ENCODE measurements around the gene CDK6.
A peak's percentile ranks its signal among the peaks of the same experiment; 100 is the strongest.

The CDK6 gene

DNA sequence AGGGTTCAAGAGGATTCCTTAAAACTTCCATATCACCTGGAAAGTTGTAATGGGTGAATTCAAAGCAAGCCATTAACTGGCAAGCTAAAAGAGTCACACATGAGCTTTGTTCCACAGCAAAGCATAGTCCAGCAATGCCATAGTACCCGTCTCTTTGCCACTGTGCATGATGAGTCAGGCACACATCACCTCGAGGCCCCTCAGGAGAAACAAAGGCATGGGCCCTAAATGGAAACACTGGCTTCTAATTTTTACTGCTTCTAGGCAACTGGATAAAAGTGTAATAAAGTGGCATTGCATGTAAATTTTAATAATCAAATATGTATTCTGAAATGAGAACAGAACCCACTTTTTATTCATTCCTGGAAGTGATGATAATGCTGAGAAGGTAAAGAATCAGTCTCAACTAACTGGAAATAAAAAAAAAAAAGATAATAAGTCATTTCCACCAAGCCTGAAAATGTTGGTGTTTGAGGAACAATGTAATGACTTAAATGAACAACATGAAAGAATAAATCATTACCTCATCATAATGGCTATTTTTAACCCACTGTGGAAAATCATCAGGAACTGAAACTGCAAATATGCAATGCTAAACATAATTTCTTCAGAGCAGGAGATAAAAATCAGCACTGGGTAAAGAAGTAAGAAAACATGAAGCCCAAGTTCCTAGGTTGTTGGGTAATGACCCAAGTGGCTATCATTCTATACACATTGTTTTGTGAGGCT lies 104.9 kb downstream of the CDK6 start:
- H3K27ac Mint-ChIP-seq = peak overlapping the region; percentile 73
- peak; percentile 57 for DNase-seq (ENCODE audit: low spot score)
- H3K9me3 Mint-ChIP-seq = peaks cover 10% of the 10 kb centered on the region
- peak overlapping the region; percentile 55 for H3K4me3 Mint-ChIP-seq
- peaks cover 52% of the 10 kb centered on the region for H3K36me3 Mint-ChIP-seq (ENCODE audit: low read depth)
- H3K4me1 Mint-ChIP-seq (ENCODE audit: low read depth) = peaks cover 65% of the 10 kb centered on the region
- H3K27me3 Mint-ChIP-seq (ENCODE audit: low read depth) = no peaks in the 10 kb centered on the region

- peak overlapping the region; percentile 8 for H3K4me3 Mint-ChIP-seq
- no peaks in the 10 kb centered on the region for H3K27me3 Mint-ChIP-seq (ENCODE audit: low read depth)
- H3K27ac Mint-ChIP-seq = peak overlapping the region; percentile 67
- DNase-seq (ENCODE audit: low spot score) = no peak
- H3K36me3 Mint-ChIP-seq (ENCODE audit: low read depth) = peaks cover 51% of the 10 kb centered on the region
- H3K9me3 Mint-ChIP-seq = peaks cover 10% of the 10 kb centered on the region
- H3K4me1 Mint-ChIP-seq (ENCODE audit: low read depth) = peaks cover 61% of the 10 kb centered on the region
Observed at GRCh38 chr7:92730808-92731207, 105.6 kb downstream of the CDK6 start.

DNA sequence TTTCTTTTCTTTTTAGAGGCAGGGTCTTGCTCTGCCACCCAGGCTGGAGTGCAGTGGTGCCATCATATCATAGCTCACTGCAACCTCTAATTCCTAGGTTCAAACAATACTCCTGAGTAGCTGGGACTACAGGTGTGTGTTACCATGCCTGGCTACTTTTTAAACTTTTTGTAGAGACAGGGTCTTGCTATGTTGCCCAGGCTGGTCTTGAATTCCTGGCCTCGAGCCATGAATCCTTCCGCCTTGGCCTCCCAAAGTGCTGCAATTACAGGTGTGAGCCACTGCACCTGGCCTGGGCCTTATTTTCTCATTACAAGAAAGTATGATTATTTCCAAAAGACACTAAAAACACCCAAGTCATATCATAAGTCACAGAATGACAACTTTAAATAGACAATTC lies 106.6 kb downstream of the CDK6 start:
- Mint-ChIP-seq H3K4me1 (ENCODE audit: low read depth) (peaks cover 56% of the 10 kb centered on the region), H3K36me3 (ENCODE audit: low read depth) (peaks cover 52% of the 10 kb centered on the region), H3K27me3 (ENCODE audit: low read depth) (no peaks in the 10 kb centered on the region), H3K27ac (peak overlapping the region; percentile 67), H3K4me3 (peak overlapping the region; percentile 41), H3K9me3 (peaks cover 10% of the 10 kb centered on the region)
- no peak for DNase-seq (ENCODE audit: low spot score)

- DNase-seq (ENCODE audit: low spot score) = no peak
- H3K27ac Mint-ChIP-seq = peak overlapping the region; percentile 67
- H3K4me1 Mint-ChIP-seq (ENCODE audit: low read depth) = peaks cover 50% of the 10 kb centered on the region
- H3K27me3 Mint-ChIP-seq (ENCODE audit: low read depth) = no peaks in the 10 kb centered on the region
- H3K4me3 Mint-ChIP-seq = no peak overlapping the region
- peaks cover 6% of the 10 kb centered on the region for H3K9me3 Mint-ChIP-seq
- peaks cover 51% of the 10 kb centered on the region for H3K36me3 Mint-ChIP-seq (ENCODE audit: low read depth)
Observed at GRCh38 chr7:92729172-92729571, 107.2 kb downstream of the CDK6 start.

DNA sequence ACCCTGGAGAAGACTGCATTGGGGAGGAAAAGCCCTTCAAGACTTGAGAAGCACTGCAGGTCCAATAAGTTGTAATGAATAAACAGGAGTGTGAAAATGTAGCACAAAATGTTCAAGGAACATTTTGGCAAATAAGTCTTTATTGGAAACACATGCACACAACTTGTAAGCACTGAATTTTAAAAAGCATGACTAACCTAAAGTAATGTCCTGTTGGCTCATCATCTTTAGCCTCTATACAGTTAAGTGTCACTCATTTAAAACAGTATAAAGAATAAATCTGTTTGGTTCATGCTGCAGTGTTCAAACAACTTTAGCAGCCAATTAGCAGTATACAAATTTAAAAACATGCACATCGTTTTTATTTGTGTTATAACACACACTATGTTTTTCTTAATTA lies 108.6 kb downstream of the CDK6 start:
- no peak overlapping the region for H3K27ac Mint-ChIP-seq
- no peak for DNase-seq (ENCODE audit: low spot score)
- H3K9me3 Mint-ChIP-seq = no peaks in the 10 kb centered on the region
- peaks cover 51% of the 10 kb centered on the region for H3K4me1 Mint-ChIP-seq (ENCODE audit: low read depth)
- H3K36me3 Mint-ChIP-seq (ENCODE audit: low read depth) = peaks cover 51% of the 10 kb centered on the region
- no peak overlapping the region for H3K4me3 Mint-ChIP-seq
- H3K27me3 Mint-ChIP-seq (ENCODE audit: low read depth) = no peaks in the 10 kb centered on the region

GRCh38 chr7:92725161-92725925 lies 111.0 kb downstream of the CDK6 start:
- peaks cover 53% of the 10 kb centered on the region for H3K36me3 Mint-ChIP-seq (ENCODE audit: low read depth)
- H3K27me3 Mint-ChIP-seq (ENCODE audit: low read depth) = no peaks in the 10 kb centered on the region
- peaks cover 46% of the 10 kb centered on the region for H3K4me1 Mint-ChIP-seq (ENCODE audit: low read depth)
- DNase-seq (ENCODE audit: low spot score) = no peak
- no peak overlapping the region for H3K4me3 Mint-ChIP-seq
- H3K9me3 Mint-ChIP-seq = no peaks in the 10 kb centered on the region
- H3K27ac Mint-ChIP-seq = no peak overlapping the region

GRCh38 chr7:92723943-92724342 lies 112.4 kb downstream of the CDK6 start:
- Mint-ChIP-seq H3K27ac (no peak overlapping the region), H3K36me3 (ENCODE audit: low read depth) (peaks cover 49% of the 10 kb centered on the region), H3K27me3 (ENCODE audit: low read depth) (no peaks in the 10 kb centered on the region), H3K4me1 (ENCODE audit: low read depth) (peaks cover 41% of the 10 kb centered on the region), H3K4me3 (no peak overlapping the region), H3K9me3 (no peaks in the 10 kb centered on the region)
- no peak for DNase-seq (ENCODE audit: low spot score)

GRCh38 chr7:92723205-92723604 lies 113.2 kb downstream of the CDK6 start:
- peaks cover 54% of the 10 kb centered on the region for H3K36me3 Mint-ChIP-seq (ENCODE audit: low read depth)
- no peaks in the 10 kb centered on the region for H3K27me3 Mint-ChIP-seq (ENCODE audit: low read depth)
- H3K27ac Mint-ChIP-seq = no peak overlapping the region
- H3K4me1 Mint-ChIP-seq (ENCODE audit: low read depth) = peaks cover 48% of the 10 kb centered on the region
- no peak for DNase-seq (ENCODE audit: low spot score)
- H3K4me3 Mint-ChIP-seq = no peak overlapping the region
- no peaks in the 10 kb centered on the region for H3K9me3 Mint-ChIP-seq

DNA sequence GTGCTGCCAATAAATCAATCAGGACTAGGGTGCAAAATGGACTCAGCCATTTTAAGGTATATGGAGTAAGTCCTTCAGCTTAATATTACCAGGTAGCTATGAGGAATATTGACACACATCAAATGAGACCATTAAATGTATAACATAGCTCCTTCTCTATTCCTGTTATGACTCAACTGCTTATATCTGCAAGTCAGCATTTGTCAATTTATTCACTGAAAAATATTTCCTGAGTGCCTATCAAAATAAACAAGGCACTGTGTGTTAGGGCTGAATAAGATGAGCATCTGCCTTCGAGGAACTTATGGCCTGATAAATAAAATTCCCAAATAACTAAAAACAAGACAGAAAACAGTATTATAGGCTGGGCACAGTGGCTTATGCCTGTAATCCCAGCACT lies 113.8 kb downstream of the CDK6 start:
- Mint-ChIP-seq H3K4me3 (no peak overlapping the region), H3K36me3 (ENCODE audit: low read depth) (peaks cover 60% of the 10 kb centered on the region), H3K4me1 (ENCODE audit: low read depth) (peaks cover 51% of the 10 kb centered on the region), H3K27me3 (ENCODE audit: low read depth) (no peaks in the 10 kb centered on the region), H3K27ac (peak overlapping the region; percentile 2), H3K9me3 (no peaks in the 10 kb centered on the region)
- DNase-seq (ENCODE audit: low spot score) = no peak

GRCh38 chr7:92720604-92721350 lies 115.6 kb downstream of the CDK6 start:
- H3K27ac Mint-ChIP-seq = peak overlapping the region; percentile 53
- H3K36me3 Mint-ChIP-seq (ENCODE audit: low read depth) = peaks cover 63% of the 10 kb centered on the region
- peaks cover 56% of the 10 kb centered on the region for H3K4me1 Mint-ChIP-seq (ENCODE audit: low read depth)
- H3K9me3 Mint-ChIP-seq = no peaks in the 10 kb centered on the region
- peak overlapping the region; percentile 16 for H3K4me3 Mint-ChIP-seq
- DNase-seq (ENCODE audit: low spot score) = no peak
- H3K27me3 Mint-ChIP-seq (ENCODE audit: low read depth) = no peaks in the 10 kb centered on the region

DNA sequence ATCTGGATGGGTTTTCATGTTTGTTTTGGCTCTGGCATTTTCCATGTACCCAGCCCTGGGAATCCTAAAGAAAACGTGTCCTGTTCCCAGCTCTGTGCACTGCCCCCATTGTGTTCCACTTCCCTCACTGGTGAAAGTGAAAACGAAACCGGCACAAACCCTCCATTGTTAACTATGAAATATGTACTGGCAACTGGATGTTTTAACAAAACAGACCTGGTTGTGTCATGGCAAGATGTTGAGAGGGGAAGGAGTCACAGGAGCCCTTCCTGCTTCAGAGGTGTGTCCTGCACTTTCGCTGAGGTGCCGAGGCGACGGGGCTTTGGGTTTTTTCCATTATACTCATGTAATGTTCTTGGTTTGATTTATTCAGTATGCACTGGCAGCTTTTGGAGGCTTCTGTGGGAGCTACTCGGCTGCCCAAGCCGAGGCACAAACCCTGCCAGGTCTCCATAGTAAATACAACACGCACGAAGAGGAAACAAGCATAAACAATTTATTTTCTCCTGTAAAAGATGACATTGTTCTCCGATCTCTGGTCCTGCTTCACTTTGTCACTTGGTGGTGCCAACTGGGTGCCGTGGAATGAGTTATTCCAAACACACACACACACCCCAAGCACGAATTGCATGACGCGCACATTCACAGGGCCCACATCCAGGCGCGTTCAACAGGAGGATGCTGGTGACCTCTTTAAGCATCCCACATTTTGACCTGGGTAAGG lies 118.2 kb downstream of the CDK6 start:
- Mint-ChIP-seq H3K4me1 (ENCODE audit: low read depth) (peaks cover 58% of the 10 kb centered on the region), H3K27ac (peak overlapping the region; percentile 97), H3K4me3 (peak overlapping the region; percentile 88), H3K27me3 (ENCODE audit: low read depth) (no peaks in the 10 kb centered on the region), H3K36me3 (ENCODE audit: low read depth) (peaks cover 61% of the 10 kb centered on the region), H3K9me3 (no peaks in the 10 kb centered on the region)
- peak; percentile 70 for DNase-seq (ENCODE audit: low spot score)

DNA sequence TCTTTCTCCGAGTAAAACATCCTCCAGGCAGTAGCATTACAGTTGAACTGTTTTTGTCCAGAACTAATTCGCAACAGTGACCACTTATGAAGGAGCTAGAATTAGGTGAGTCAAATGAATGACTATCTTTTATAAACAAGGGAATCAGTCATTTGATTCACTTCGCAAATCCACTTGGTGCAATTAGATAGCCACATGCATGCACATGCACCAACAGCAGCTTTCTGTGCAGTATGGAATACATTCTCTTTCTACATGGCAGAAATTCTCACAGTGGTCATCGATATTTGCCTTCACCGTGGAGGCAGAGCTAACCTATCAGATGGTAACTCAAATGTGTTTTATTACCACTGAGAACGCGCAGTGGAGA lies 118.8 kb downstream of the CDK6 start:
- Mint-ChIP-seq H3K9me3 (no peaks in the 10 kb centered on the region), H3K27me3 (ENCODE audit: low read depth) (no peaks in the 10 kb centered on the region), H3K4me3 (peak overlapping the region; percentile 88), H3K4me1 (ENCODE audit: low read depth) (peaks cover 56% of the 10 kb centered on the region), H3K27ac (peak overlapping the region; percentile 97), H3K36me3 (ENCODE audit: low read depth) (peaks cover 57% of the 10 kb centered on the region)
- no peak for DNase-seq (ENCODE audit: low spot score)

DNA sequence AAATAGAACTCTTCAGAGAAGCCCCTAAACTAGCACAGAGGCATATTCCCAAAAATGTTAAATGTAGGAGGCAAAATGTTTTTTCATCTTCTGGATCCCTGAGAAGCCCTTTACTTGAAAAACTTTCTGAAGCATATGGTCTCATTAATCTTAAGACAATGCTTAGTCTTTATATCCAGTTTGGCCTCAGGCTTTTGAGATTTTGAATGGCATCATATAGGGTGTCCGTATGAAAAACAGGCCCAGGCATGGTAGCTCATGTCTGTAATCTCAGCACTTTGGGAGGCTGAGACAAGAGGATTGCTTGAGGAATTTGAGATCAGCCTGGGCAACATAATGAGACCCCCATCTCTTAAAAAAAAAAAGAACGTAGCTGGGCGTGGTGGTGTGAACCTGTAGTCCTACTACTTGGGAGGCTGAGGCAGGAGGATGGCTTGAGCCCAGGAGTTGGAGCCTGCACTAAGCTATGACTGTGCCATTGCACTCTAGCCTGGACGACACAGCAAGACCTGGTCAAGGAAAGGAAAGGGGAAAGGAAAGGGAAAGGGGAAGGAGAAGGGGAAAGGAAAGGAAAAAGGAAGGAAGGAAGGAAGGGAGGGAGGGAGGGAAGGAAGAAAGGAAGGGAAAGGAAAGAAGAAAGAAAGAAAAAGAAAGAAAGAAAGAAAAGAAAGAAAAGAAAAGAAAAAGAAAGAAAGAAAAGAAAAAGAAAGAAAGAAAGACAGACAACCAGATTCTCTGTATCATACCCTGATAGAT lies 119.4 kb downstream of the CDK6 start:
- H3K36me3 Mint-ChIP-seq (ENCODE audit: low read depth) = peaks cover 53% of the 10 kb centered on the region
- no peaks in the 10 kb centered on the region for H3K9me3 Mint-ChIP-seq
- no peak for DNase-seq (ENCODE audit: low spot score)
- peak overlapping the region; percentile 88 for H3K4me3 Mint-ChIP-seq
- peak overlapping the region; percentile 97 for H3K27ac Mint-ChIP-seq
- H3K4me1 Mint-ChIP-seq (ENCODE audit: low read depth) = peaks cover 50% of the 10 kb centered on the region
- H3K27me3 Mint-ChIP-seq (ENCODE audit: low read depth) = no peaks in the 10 kb centered on the region
